Body of pancreas (tissue), 4 donors: ENCODE measurements around the gene DNAJC30.

Experiments
- CTCF ChIP-seq, 7 experiments: fragments of 450-650 bp in 4 of 7; fragments of 200-600 bp in 3 of 7; sonication (generic) in 3 of 7; IDR thresholded peaks; one replicate each; pipeline ENCODE4 v1.5.1; 2016 to 2019; ENCODE audit warnings: antibody characterized with exemption in 7 of 7
- POLR2A ChIP-seq, 3 donors: fragments of 450-650 bp; IDR thresholded peaks; one replicate each; pipeline ENCODE4 v1.6.1; 2016; ENCODE audit warnings: antibody characterized with exemption in 3 of 3, mild to moderate bottlenecking in 2 of 3

GRCh38 chr7:73688288-73688687 lies 5.0 kb upstream of the DNAJC30 start:
- TF ChIP-seq POLR2A (IDR thresholded peaks at IDR 0.05) = no peak
- no peak for TF ChIP-seq CTCF (IDR thresholded peaks at IDR 0.05)
